Ureter (tissue), 1 donor: ENCODE results near the gene DDX1. TPM values are rescaled to one million over a fixed set of nuclear protein-coding genes. Genes with fewer than 3 reads are reported as not detected.

Experiments used
- DNase-seq: peaks from one replicate; pipeline ENCODE4 v3.0.0-alpha.2; 2020; ENCODE audit warnings: low spot score
- total RNA-seq: library from RNA; stranded (reverse); gene quantifications from one replicate; pipeline ENCODE4 v1.2.4, GENCODE V29; 2023
- donor health status: DM: yes; HTN: yes; CAD: no.

Gene DDX1
- total RNA-seq, 1 donor from 2014 or later, result 98.2 TPM

DNA sequence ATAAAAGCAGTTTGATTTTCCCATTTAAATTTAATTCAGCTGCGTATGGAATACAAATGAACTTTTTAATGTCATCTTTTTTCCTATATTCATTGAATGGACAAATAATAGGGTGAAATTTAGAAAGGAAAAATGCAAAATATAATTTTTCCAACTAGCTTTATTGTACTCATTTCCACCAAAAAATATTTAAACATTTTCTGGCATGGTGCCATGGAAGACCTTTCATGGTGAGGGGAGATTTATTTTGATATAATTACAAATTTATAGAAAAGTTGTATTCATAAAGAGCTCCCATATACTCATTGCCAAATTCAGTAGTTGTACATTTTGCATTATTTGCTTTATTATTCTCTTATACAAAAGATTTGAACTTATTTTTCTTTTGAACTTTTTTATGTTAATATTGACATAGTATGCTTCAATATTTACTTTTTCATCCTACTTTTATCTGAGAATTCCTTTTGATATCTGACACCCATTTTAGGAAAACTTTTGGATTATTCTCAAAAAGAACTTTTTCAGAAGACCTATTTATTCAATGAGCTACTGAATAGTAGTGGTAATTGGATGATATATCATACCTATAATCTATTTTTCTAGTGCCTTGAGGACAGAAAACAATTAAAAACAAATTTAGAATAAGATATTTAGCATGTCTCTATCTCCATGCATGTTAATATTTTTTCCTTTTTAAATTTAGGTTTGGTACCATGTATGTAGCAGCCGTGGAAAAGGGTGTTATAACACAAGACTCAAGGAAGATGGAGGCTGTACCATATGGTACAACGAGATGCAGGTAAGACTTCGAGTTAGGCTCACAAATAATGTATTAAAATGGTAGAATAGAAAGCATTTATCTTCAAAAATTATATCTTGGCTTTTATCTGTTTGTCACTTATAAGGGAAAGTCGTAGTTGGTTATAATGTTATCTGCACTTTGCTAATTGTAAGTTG lies 37.5 kb downstream of the DDX1 start:
- DNase-seq, result no peak

DNA sequence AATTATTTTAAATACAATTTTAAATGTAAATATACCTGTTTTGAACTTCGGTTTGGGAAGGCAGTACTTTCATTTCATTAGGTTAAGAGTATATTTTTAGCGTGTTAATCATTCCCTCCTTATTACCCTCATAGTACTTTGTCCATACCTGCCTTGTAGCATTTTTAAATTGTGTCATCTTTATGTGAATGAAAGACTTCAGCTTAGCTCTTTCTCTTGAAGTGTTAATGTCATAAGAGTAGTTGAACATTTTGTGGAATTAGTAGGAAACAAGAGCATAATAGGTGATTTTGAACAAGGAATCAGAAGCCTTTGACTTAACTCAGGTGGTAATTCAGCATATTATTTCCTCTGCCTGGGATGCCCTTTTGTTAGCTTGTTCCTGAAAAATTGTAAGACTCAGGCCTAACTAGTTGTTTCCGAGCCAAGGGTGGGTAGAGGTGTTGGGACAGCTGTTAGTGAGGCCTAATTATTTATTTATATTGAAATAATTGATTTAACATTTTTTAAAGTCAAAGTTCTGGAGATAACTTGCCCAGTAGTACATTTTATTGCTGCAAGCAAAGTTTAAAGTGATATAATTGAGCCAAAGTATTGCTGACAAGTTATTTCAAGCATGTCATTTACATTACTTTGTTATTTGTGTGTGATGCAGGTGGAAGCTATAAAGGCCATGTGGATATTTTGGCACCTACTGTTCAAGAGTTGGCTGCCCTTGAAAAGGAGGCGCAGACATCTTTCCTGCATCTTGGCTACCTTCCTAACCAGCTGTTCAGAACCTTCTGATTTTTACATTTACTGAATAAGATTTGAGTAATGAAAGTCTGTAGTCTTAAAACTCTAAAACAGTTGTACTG lies 38.7 kb downstream of the DDX1 start:
- no peak for DNase-seq

- no peak for DNase-seq
These were observed 39.5 kb downstream of the DDX1 start for GRCh38 chr2:15630978-15631719.

DNA sequence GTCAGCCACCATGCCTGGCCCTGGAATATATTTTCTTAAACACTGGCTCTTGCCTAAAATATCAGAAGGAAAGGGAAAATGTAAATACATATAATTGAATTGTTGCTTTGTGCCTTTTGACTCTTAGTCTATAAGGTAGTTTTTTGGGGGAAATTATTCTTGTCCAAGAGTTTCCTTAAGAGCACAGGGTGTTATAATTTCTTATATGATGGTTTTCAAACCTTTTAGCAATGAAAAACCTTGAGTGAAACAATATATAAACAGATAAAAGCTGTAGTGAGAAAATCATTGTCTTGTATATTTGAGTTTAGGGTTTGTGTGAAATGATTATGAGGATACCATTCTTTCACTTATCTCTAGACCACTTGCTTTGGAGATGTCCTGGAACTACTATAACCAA lies 40.2 kb downstream of the DDX1 start:
- no peak for DNase-seq

GRCh38 chr2:15633043-15633970 lies 41.6 kb downstream of the DDX1 start:
- no peak for DNase-seq

DNA sequence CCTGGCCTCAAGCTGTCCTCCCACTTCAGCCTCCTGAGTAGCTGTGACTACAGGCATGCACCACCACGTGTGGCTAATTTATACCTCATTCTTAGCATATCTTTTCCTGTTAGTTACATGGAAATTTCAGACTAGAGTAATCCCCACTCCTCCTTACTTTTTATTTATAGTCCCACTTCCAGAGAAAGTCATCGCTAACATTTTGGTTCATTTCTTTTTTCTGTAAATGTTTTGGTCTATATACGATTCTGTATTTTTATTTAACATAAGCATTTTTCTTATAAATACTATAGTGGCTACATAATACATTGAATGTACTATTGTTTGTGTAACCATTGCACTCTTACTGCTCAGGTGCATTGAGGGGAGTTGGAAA lies 42.3 kb downstream of the DDX1 start:
- DNase-seq, result no peak

- no peak for DNase-seq
These were observed 43.3 kb downstream of the DDX1 start for GRCh38 chr2:15634846-15635490.

GRCh38 chr2:15636972-15637785 lies 45.5 kb downstream of the DDX1 start:
- DNase-seq, result peak; percentile 70

- no peak for DNase-seq
These were observed 47.1 kb downstream of the DDX1 start for GRCh38 chr2:15638720-15639119.

GRCh38 chr2:15639323-15640251 lies 47.9 kb downstream of the DDX1 start:
- DNase-seq, result no peak

GRCh38 chr2:15640261-15640711 lies 48.6 kb downstream of the DDX1 start:
- no peak for DNase-seq

DNA sequence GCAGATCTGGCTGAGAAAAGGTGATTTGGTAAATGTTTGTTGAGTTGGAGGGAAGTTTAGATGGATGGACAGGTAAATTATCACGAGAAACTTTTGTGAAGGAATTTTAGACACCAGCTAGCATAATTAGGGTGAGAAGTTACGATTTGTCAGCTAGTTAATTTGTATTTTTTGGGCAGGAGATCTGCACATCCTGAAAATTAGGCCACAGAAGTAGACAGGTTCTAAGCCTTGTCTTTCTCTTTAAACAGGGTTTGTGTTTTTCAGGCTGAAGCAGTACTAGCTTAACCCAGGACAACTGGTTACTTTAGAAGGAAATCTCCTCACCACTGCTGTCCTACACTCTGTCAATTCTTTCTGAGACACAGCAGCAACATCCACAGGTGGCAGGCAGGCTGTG lies 49.1 kb downstream of the DDX1 start:
- no peak for DNase-seq

DNA sequence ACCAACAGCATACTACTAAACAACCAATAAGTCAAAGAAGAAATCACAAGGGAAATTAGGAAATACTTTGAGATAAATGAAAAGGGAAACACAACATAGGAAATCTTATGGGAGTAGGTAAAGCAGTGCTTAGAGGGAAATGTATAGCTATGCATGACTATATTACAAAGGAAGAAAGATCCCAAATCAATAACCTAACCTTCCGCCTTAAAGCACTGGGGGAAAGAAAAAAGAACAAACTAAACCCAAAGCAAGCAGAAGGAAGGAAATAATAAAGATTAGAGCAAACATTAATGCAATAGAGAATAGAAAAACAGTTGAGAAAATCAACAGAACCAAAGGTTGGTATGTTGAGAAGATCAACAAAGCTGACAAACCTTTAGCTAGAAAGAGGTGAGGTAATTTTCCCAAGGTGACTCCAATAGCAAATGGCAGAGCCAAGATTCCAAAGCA lies 49.9 kb downstream of the DDX1 start:
- no peak for DNase-seq

- DNase-seq, result no peak
These were observed 50.5 kb downstream of the DDX1 start for GRCh38 chr2:15642011-15642814.

- no peak for DNase-seq
These were observed 51.3 kb downstream of the DDX1 start for GRCh38 chr2:15642815-15643500.

- DNase-seq, result no peak
These were observed 52.3 kb downstream of the DDX1 start for GRCh38 chr2:15643791-15644585.
